ENCODE results near the gene PDCD1.

DNA sequence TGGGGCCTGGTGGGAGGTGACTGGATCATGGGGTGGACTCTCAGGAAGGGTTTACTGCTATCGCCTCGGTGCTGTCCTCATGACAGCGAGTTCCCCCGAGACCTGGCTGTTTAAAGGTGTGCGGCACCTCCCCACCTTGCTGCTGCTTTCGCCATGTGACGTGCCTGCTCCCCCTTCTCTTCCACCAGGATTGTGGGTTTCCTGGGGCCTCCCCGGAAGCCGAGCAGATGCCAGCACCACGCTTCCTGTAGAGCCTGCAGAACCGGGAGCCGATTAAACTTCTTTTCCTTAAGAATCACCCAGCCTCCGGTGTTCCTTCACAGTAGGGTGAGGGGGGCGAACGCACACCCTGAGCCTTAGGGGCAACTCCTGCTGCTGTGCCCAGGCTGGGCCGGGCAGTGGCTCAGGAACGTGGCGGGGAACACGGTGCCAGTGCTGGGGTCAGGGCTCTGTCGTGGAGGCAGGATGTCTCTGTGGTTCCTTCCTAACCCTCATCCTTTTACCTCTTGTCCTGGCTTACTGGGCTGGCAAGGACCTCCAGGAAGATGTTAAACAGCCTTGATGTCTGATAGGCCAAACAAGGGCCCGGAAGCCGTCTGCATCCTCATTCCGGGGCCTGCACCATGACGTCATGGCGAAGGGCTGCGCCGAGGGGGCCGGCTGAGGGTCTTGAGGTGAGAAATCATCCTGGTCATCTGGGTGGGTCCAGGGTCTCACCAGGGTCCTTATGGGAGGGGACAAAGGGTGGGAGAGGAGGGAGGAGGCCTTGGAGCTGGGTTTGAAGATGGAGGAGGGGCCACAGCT is 37.0 kb downstream of the PDCD1 start:
- TF ChIP-seq, protein P1, sequence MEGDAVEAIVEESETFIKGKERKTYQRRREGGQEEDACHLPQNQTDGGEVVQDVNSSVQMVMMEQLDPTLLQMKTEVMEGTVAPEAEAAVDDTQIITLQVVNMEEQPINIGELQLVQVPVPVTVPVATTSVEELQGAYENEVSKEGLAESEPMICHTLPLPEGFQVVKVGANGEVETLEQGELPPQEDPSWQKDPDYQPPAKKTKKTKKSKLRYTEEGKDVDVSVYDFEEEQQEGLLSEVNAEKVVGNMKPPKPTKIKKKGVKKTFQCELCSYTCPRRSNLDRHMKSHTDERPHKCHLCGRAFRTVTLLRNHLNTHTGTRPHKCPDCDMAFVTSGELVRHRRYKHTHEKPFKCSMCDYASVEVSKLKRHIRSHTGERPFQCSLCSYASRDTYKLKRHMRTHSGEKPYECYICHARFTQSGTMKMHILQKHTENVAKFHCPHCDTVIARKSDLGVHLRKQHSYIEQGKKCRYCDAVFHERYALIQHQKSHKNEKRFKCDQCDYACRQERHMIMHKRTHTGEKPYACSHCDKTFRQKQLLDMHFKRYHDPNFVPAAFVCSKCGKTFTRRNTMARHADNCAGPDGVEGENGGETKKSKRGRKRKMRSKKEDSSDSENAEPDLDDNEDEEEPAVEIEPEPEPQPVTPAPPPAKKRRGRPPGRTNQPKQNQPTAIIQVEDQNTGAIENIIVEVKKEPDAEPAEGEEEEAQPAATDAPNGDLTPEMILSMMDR (IDR thresholded peaks at IDR 0.05): no peak
- TF ChIP-seq POLR2A (IDR thresholded peaks at IDR 0.05): no peak

Data from upper lobe of left lung (tissue), 4 donors.